NCI-H2227 treated with DMSO at 0.1 percent for 48 hours (cell line): ENCODE data around the gene DCAF7.

Experiments used
- DNase-seq: peaks from one replicate; lab custom pipeline; 2025; lab: John Stamatoyannopoulos, UW

The DCAF7 gene

DNA sequence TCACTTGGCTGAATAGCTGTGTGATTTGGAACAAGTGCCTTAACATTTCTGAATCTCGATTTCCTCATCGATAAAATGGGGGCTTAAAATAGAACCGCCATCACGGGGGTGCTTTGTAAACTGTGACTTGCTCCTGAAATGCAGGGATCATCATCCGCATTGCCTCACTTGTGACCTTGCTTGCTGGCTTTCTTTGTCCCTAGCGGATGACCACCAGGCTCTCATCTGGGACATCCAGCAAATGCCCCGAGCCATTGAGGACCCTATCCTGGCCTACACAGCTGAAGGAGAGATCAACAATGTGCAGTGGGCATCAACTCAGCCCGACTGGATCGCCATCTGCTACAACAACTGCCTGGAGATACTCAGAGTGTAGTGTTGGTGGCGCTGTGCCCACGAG is 38.5 kb downstream of the DCAF7 start:
- DNase-seq: no peak

DNA sequence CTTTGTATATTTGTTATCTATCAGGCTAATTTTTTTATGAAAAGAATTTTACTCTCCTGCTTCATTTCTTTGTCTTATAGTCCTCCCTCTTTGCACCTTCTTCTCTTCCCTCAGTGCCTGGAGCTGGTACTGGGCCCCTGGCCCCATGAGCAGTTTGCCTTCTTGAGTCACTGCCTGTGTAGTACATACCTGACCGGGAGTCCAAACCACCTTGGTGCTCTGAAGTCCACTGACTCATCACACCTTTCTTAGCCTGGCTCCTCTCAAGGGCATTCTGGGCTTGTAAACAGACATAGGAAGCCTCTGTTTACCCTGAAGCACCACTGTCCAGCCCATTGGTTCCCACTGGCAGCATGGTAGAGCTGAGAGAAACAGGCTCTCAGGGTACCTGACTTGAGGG is 39.4 kb downstream of the DCAF7 start:
- no peak for DNase-seq

DNA sequence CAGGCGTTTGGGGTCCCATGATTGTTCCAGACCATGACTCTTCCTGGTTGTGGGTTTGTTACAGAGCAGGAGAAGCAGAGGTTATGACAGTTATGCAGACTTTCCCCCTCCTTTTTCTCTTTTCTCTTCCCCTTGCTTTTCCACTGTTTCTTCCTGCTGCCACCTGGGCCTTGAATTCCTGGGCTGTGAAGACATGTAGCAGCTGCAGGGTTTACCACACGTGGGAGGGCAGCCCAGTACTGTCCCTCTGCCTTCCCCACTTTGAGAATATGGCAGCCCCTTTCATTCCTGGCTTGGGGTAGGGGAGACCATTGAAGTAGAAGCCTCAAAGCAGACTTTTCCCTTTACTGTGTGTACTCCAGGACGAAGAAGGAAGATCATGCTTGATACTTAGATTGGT is 42.5 kb downstream of the DCAF7 start:
- no peak for DNase-seq

DNA sequence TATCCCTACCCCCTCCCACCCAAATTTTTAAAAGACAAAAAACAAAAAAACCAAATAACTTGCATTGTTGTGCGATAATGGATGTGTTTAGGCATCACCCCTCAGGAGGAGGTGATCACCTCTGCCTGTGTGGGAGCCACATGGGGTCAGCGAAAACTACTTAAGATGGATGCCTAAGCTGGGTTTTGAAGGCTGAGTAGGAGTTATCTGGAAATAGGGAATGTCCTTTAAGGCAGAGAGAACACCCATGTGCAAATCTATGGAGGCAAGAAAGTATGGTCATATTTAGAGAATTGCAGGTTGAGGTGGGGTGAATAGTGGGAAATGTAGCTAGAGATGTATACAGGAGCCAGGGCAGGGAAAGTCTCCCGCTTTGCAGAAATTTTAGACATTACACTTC is 44.9 kb downstream of the DCAF7 start:
- no peak for DNase-seq

DNA sequence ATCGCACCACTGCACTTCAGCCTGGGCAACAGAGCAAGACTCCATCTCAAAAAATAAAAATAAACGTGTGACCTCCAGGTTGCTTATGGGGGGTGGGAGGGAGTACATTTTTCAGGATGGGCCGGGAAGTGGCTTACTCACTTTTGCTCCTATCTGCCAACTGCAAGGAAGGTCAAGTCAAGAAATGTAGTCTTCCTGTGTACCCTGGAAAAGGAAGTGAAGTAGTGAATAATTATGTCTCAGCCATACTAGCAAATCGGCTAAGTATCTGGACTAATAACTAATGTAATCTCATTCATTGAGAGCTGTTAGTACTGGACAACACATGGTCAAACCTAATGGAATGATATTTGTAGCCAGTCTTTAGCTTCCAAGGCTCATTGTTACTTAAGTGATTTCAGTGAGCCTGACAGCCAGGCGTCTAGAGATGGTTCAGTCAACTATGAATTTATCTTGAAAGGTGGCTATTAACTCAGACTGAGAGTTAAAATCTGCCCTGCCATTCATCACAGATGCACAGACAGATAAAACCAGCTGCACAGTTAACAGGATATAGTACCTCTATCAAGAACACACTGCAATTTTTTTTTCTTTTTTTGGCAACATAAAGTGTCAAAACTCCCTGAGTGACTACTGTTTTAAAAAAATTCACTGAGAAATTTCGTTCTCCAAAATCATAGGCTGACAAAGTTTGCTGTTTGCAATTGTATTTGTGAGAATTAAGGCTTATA is 46.7 kb downstream of the DCAF7 start:
- peak; percentile 93 for DNase-seq

DNA sequence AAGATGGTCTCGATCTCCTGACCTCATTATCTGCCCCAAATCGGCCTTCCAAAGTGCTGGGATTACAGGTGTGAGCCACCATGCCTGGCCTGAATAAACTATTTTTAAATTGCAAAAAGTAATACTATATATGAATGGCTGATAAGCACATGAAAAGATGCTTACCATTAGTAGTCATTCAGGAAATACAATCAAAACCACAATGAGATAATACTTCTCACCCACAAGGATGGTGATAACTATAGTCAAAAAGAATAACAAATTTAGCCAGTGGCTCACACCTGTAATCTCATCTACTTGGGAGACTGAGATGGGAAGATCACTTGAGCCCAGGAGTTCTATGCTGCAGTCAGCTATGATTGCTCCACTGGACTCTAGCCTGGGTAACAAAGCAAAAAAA is 48.0 kb downstream of the DCAF7 start:
- no peak for DNase-seq

DNA sequence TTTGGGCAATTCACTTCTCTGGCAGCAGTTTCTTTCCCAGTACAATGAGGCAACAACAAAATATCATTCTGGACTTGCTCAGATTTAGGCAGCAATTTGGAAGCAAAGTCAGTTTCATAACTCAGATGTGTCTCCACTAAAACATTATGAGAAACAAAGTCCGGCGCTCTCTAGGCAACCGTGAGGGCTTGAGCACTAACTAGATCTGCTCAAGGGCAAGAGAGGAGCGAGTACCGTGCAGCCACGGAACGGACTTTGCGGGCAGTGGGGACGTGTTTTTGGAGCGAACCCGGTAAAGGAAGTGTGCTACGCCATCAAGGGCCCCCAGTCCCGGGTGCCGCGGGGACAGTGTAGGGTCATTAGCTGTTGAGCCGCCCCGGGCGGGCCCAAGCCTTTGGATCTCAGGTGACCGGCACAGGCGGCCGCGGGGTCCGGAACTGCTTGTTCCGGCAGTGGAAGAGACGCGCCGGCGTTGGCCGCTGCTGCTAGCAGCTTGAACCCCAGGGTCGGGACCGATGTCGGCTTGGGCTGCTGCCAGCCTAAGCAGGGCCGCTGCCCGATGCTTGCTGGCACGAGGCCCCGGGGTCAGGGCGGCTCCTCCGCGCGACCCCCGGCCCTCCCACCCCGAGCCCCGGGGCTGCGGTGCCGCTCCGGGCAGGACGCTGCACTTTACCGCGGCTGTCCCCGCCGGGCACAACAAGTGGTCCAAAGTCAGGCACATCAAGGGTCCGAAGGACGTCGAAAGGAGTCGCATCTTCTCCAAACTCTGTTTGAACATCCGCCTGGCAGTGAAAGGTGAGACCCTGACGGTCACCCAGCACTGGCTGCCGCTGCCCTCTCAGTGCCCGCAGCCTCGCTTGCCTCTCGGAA is 50.5 kb downstream of the DCAF7 start, which contains the start of gene TACO1:
Gene TACO1, plus strand, starts transcription at position 327 of the 870 bp plus-strand sequence. Its CDS starts 189 bp downstream, at position 516.
- peak; percentile 87 for DNase-seq

DNA sequence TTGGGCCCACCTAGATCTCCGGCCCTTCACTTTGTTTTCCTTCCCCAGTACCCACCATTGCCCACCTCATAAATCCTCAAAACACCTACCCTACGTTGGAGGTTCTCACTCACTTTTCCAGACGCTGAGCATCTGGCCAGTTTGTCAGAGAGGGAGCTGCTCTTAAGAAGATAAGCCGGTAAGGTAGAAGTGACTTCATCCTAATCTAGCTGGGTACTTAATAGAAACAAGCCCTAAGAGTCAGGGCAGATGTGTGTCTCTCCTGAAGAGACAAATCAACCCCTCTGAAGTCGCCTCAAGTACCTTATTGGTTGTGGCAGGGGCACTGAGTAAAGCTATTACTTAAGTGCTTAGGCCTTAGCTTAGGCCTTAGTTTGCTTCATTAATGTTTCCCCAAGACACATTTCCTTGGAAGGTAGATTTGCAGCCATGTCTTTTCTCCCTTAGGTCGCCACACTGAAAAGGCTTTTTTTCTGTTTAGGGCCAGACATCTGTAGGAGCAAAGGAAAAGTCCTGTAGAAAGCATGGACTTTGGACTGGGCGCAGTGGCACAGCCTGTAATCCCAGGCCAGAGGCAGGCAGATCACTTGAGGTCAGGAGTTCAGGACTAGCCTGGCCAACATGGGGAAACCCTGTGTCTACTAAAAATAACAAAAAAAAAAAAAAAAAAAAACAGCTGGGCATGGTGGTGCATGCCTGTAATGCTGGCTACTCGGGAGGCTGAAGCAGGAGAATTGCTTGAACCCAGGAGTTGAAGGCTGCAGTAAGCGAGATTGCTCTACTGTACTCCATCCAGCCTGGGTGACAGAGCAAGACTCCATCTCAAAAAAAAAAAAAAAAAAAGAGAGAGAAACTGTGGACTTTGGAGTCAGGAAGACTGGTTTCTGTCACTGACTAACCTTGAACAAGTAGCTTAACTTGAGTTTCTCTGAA is 51.4 kb downstream of the DCAF7 start:
- no peak for DNase-seq

DNA sequence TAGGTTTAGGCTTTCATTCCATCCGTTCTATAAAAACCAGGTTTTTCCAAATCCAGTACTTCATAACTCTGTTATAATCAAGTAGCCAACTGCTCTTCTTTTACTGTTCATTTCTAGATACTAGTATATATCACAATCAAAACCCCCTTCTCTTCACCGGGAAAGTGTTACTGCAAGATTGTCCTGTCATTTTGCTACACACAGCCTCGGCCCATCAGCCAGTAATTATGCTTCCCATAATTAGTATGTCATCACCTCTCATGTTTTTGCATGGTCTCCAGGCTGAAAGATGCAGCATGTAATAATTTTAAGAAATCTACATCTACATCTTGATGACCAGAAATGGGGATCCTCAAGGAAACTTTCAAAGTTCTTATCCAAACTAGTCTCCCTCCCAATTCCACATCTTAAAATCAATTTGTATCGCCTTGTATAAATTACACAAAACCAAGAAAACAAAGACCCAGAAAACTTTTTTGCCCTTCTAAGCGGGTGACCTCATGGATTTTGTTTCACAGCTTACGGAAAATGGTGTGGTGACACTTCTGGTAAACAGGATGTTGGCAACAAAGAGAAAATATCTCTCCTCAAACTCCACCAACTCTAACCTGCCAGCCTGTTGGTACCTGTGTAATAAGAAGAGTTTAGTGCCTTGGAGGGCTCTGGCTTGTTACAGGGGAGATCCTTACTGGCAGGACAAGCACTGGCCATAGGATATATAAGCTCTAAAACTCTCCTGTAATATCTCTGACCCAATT is 59.7 kb downstream of the DCAF7 start:
- no peak for DNase-seq

DNA sequence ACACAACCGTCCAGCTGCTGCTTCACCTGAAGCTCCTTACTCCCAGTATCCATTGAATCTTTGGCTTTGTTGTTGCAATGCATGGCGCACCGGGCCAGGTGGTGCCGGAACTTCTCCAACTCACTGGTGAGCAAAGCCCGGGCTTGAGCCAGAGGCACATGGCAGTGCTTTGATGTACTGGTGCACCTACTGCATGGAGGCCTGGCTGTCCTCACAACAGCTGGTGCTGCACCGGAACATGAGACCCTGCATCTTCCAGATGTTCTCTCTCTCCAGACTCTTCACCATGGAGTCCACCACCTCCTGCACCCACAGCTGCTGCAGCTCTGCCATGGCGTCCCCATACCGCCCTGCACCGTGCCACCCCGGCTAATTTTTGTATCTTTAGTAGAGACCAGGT is 60.6 kb downstream of the DCAF7 start:
- no peak for DNase-seq

DNA sequence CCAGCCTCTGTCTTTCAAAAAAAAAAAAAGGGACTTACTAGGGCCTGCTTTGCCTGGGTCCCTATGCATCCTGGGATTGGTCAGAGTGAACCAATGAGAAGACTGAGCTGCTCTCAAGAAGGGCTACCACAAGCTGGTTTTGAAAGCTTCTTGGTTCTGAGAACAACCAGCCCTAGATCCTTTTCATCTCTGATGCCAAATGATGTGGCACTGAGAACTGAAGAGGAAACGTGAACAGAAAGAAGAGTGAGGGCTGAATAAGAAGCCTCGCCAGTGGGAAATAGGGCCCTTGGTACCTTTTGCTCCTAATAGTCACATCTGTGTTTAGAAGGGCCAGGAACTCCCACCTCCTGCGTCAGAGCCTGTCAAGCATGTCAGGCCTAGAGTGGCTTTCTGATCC is 61.1 kb downstream of the DCAF7 start:
- DNase-seq: no peak

DNA sequence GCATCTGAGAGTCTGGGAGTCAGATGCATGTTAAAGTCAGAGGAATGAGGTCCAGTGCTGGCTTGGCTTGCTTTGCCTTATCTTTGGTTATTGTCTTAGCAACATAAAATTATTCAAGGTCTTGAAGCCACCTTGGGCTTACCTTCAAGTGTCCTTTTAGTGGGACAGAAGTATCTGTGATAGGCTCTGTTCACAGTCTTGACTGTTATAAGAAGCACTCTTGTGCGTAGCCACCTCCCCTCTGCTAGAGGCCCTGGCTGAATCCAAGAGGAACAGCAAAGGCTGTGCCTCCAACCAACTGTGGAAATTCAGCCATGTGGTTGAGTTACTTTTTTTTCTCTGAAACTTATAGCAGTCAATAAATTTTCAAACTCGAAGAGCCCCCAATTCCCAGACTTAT is 63.4 kb downstream of the DCAF7 start:
- no peak for DNase-seq

DNA sequence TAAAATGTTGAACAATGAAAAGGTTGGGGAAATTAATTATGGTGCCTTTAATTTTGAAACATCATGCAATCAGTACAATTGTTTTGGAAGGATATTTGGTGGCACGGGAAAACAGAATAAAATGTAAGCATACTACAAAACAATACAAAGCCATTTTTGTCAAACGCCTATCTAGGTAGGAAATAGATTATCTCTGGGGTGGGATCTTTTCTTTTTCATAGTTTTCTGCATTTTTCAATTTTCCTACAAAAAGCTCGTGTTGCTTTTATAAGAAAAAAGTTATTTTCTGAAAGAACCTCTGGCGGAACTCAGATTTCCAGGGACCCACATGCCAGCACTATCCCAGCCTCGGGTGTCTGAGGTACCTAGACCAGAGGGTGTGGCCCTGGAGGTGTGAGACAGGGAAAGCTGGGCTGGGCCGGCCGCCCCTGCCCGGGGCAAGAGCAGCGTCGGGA is 71.0 kb downstream of the DCAF7 start:
- no peak for DNase-seq

DNA sequence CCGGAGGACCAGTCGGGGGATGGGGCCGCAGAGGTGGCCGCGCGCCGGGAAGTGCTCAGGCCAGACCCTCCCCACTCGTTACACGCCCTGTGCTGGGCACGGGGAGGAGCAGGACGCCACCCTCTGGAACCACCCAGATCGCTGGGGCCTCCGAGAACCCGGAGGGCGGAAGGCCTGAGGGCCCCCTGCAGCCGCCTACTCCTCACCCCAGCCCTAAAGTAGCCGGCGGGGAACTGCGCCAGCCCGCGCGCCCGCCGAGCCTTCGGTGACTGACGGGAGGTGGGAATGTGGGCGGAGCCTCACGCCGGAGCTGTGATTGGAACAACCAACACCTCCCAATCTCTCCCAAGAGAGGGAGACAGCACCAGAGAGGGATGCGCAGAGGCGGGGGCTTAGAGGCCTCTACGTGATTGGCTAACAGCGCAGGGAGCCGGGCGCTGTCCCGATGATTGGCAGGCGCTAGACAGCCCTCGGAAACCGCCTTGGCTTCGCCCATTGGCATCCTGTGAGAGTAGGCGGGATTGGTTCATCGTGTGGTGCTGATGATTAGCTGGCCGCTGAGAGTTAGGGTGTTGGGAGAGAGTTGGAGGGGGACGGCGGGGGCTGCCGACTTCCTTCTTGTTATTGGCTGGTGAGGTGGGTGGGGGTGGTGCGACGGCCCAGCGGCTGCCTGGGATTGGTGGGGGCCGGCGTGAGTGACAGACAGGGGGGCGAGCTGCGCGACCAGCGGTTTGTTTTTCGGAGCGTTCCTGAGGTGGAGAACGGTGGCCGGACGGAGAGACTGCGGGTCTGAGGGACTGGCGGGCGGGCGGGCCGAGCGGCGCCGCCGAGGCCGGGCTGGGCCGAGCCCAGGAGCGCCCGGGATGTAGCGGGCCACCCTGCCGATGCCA is 71.7 kb downstream of the DCAF7 start, which contains the start of gene MAP3K3:
Gene MAP3K3, plus strand, starts transcription at position 734 of the 890 bp plus-strand sequence. CDS start 343 bp downstream, outside the sequence.
- peak; percentile 99 for DNase-seq

DNA sequence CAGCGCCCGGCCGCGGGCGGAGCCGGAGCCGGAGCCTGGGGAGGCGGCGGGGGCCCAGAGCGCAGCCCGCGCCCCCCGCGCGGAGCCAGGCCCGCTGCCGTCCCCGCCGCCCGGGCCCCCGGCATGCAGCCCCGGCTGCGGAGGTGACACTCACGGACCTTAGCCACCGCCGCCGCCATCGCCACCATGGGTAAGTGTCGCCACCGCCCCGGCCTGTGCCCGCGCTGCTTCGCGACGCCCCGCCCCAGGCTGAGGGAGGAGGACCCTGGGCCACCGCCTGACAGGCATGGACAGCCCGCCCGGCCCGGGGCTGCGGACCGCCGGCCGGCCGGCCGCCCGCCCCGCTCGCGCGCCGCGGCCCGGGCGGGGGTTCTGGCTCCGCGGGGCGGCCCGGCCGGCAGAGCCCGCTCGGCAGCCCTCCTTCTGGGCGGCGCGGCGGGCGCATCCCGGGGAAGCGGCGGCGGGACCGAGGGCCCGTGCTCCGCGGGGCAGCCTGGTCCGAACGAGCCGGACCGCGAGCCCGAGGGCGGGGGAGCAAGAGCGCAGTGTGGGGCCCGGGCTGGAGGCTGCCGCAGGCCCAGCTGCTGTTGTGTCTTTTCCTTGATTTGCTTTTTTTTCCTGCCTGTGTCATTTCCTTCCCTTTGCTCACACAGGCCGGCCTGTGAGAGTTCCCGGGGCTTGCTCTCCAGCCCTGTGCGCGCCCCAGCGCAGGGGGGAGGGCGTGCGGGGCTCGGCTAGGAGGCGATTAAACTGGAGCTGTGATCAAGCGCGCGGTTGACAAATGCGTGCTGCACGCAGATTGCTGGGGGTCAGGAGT is 72.5 kb downstream of the DCAF7 start:
- DNase-seq: peak; percentile 6

DNA sequence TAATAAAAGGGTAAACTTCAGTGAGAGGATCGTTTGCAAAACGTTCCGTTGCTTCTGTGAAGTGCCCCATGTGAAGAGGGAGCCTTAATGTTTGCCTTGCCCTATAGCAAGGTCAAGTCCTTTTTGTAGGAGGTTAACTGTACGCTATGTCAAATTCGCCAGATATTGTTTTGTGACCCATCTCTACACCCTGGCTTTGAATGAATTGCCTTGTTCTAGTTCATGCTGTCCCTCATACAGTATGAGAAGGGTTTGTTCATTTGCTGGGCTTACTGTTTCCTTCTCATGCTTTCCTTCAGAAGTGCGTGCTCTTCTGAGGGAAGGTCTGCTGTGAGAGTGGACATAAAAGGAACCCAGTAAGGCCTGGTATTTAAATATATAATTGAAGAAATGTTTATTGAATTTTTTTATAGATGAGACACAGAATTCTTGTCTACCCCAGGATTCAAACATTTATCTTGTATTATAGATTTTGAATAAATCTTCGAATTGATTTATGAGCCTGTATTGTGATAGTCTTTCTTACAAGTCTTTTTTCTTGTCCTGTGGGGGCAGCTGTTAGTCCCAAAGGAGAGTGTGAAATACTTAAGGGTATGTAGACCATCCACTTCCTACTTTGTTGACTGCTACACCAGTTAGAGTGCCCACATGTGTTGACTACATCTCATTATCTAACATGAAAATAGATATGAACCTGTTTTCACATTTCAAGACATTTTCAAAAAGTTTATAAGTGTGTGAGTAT is 73.7 kb downstream of the DCAF7 start:
- no peak for DNase-seq

DNA sequence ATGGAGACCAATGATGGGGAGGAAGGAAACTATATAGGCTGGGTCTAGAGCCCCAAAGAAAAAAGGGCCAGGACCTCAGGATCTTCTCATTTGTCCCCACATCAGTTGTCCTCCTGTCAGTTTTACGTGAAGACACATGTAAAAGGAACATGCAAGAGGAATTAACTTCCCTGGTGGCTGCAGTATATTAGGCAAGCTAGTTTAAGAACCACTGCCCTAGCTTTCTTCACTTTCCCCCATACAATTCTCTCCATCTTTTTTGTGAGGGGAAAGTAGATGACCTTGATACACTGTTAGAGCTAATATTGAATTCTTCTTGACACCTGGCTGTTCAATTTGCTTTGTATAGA is 74.2 kb downstream of the DCAF7 start:
- no peak for DNase-seq

DNA sequence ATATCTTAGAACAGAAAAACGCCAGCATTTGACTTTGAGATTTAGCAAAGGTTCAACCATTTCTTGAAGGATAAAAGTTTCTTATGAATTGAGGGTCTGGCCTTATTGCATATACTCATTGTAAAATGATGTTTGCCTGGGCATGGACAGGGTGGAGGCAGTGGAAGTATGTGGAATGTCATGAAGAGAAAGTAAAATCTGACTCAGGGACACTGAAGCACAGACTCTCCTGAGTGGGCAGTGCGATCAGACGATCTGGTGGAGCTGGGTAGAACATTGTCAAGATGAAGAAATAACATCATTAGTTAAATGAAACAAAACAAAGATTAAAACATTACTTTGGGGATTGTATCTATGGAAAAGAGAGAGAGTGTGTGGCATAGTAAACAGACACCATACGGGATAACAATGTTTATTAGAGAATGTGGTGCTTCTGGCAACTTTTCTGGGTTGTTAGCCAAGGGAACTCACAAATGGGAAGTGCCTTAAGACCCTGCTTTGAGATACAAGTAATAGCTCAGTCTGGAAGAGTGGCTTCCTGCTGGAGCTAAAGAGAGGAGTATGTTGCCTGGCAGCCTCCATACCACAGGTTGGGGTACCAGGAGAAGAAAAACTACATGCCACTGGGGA is 76.4 kb downstream of the DCAF7 start:
- no peak for DNase-seq
